ENCODE results near the gene SLC6A19.

SLC6A19 gene

GRCh38 chr5:1190278-1190677 lies 11.1 kb upstream of the SLC6A19 start:
- H3K4me3 ChIP-seq (ENCODE audit: low read length): no peak overlapping the region
- TF ChIP-seq, protein P1, sequence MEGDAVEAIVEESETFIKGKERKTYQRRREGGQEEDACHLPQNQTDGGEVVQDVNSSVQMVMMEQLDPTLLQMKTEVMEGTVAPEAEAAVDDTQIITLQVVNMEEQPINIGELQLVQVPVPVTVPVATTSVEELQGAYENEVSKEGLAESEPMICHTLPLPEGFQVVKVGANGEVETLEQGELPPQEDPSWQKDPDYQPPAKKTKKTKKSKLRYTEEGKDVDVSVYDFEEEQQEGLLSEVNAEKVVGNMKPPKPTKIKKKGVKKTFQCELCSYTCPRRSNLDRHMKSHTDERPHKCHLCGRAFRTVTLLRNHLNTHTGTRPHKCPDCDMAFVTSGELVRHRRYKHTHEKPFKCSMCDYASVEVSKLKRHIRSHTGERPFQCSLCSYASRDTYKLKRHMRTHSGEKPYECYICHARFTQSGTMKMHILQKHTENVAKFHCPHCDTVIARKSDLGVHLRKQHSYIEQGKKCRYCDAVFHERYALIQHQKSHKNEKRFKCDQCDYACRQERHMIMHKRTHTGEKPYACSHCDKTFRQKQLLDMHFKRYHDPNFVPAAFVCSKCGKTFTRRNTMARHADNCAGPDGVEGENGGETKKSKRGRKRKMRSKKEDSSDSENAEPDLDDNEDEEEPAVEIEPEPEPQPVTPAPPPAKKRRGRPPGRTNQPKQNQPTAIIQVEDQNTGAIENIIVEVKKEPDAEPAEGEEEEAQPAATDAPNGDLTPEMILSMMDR (IDR thresholded peaks at IDR 0.05; ENCODE audit: insufficient read depth, low read depth, low read length, missing control alignments): no peak
- DNase-seq (ENCODE audit: low read depth): no peak

GRCh38 chr5:1190837-1191239 lies 10.6 kb upstream of the SLC6A19 start:
- H3K4me3 ChIP-seq (ENCODE audit: low read length): no peak overlapping the region
- no peak for DNase-seq (ENCODE audit: low read depth)
- TF ChIP-seq, protein P1 (IDR thresholded peaks at IDR 0.05; ENCODE audit: insufficient read depth, low read depth, low read length, missing control alignments): no peak

GRCh38 chr5:1192971-1193590 lies 8.3 kb upstream of the SLC6A19 start:
- no peak for DNase-seq (ENCODE audit: low read depth)
- TF ChIP-seq, protein P1 (IDR thresholded peaks at IDR 0.05; ENCODE audit: insufficient read depth, low read depth, low read length, missing control alignments): no peak
- H3K4me3 ChIP-seq (ENCODE audit: low read length): no peak overlapping the region

GRCh38 chr5:1193591-1193985 lies 7.8 kb upstream of the SLC6A19 start:
- TF ChIP-seq, protein P1 (IDR thresholded peaks at IDR 0.05; ENCODE audit: insufficient read depth, low read depth, low read length, missing control alignments): no peak
- H3K4me3 ChIP-seq (ENCODE audit: low read length): no peak overlapping the region
- DNase-seq (ENCODE audit: low read depth): no peak

DNA sequence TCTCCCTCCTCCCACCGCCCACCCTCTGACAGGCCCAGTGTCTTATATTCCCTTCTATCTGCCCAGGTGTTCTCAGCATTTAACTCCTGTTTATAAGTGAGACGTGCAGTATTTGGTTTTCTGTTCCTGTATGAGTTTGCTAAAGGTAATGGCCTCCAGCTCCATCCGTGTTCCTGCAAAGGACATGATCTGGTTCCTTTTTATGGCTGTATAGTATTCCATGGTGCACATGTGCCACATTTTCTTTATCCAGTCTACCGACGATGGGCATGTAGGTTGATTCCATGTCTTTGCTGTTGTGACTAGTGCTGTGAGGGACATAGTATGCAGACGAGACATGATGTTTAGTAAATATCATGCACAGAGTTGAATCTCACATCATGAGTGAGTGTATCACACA lies 7.0 kb upstream of the SLC6A19 start:
- H3K4me3 ChIP-seq (ENCODE audit: low read length): no peak overlapping the region
- DNase-seq (ENCODE audit: low read depth): no peak
- TF ChIP-seq, protein P1 (IDR thresholded peaks at IDR 0.05; ENCODE audit: insufficient read depth, low read depth, low read length, missing control alignments): no peak

GRCh38 chr5:1195439-1195838 lies 6.0 kb upstream of the SLC6A19 start:
- H3K4me3 ChIP-seq (ENCODE audit: low read length): no peak overlapping the region
- TF ChIP-seq, protein P1 (IDR thresholded peaks at IDR 0.05; ENCODE audit: insufficient read depth, low read depth, low read length, missing control alignments): no peak
- DNase-seq (ENCODE audit: low read depth): no peak

GRCh38 chr5:1195916-1196315 lies 5.5 kb upstream of the SLC6A19 start:
- TF ChIP-seq, protein P1 (IDR thresholded peaks at IDR 0.05; ENCODE audit: insufficient read depth, low read depth, low read length, missing control alignments): no peak
- DNase-seq (ENCODE audit: low read depth): no peak
- no peak overlapping the region for H3K4me3 ChIP-seq (ENCODE audit: low read length)

All from epithelial cell of esophagus (primary cell).